ENCODE measurements around the gene PSTPIP1. TPM values are rescaled to one million over a fixed set of nuclear protein-coding genes. Genes with fewer than 3 reads are reported as not detected.

The PSTPIP1 gene
- total and polyA plus RNA-seq, 7 donors: 2.1 to 14.3 (median 7.4) TPM

DNA sequence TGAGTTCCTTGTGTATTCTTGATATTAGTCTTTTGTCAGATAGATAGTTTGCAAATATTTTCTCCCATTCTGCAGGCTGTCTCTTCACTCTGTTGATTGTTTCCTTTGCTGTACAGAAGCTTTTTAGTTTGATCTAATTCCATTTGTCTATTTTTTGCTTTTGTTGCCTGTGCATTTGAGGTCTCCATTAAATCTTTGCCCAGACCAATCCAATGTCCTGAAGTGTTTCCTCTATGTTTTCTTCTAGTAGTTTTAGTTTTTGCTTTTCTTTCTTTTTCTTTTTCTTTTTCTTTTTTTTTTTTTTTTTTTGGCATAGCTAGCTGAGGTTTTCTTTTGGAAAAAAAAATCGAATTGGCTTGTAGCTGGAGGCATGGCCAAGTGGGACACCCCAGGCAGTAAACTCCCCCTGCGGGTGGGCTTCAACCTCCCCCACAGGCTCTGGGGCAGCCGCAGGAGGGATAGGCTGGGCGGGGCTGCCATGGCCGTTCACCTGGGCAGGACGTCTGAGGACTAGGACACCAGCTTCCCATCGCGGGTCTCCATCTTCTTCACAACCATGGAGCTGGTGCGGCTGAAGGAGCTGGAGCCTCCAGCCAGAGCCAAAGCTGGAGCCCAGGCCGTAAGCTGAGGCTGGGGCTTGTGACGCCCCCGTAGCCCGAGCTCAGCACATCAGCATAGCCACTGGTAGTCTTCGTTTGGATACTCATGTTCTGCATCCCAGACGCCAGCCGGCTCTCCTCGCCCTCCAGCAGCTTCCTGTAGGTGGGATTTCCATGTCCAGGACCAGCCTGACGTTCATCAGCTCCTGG is 16.2 kb upstream of the PSTPIP1 start:
- Histone ChIP-seq H3K27me3 (no peaks in the 10 kb centered on the region), H3K27ac (no peak overlapping the region), H3K9me3 (no peaks in the 10 kb centered on the region), H3K4me1 (peaks cover 0 to 6% (median 0%) of the 10 kb centered on the region in 4 donors), H3K4me3 (no peak overlapping the region), H3K36me3 (no peaks in the 10 kb centered on the region)
- DNase-seq: no peak
- WGBS, 2 donors: 93 to 95% methylated on average over 18 of the region's 18 CpGs
- intact Hi-C loops (cut with DNase I): no loop called here
- no peak for TF ChIP-seq POLR2AphosphoS5 (IDR thresholded peaks at IDR 0.05)

- Histone ChIP-seq H3K36me3 (no peaks in the 10 kb centered on the region), H3K4me3 (no peak overlapping the region), H3K27me3 (no peaks in the 10 kb centered on the region), H3K27ac (no peak overlapping the region), H3K4me1 (peaks cover 0 to 4% (median 0%) of the 10 kb centered on the region in 4 donors), H3K9me3 (no peaks in the 10 kb centered on the region)
- intact Hi-C loops (cut with DNase I): no loop called here
- TF ChIP-seq EP300 (IDR thresholded peaks at IDR 0.05) (no peak), CTCF (IDR thresholded peaks at IDR 0.05) (no peak), POLR2A (IDR thresholded peaks at IDR 0.05) (no peak), POLR2AphosphoS5 (IDR thresholded peaks at IDR 0.05) (no peak)
- DNase-seq: no peak
- 93% methylated on average over 23 of the region's 23 CpGs for WGBS, 2 donors
Observed at GRCh38 chr15:76979331-76979925, 15.5 kb upstream of the PSTPIP1 start.

DNA sequence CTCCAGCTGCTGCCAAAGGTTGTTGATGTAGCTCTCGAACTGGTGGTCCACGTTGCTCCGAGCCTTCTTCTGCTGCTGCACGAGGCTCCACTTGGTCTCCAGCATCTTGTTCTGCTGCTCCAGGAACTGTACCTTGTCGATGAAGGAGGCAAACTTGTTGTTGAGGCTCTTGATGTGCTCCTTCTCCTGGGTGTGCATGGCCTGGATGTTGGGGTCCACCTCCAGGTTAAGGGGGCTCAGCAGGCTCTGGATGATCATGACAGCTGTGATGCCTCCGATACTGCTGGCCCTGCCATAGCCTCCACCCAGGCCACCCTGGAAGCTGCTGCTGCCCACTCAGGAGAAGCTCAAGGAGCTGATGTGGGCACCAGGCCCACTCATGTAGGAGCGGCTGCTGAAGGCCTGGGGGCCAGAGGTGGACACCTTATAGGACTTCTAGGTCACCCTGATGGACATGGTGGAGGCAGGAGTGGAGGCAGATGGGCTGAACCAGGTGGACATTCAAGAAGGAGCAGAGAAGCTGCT is 14.9 kb upstream of the PSTPIP1 start:
- Histone ChIP-seq H3K4me1 (no peaks in the 10 kb centered on the region), H3K36me3 (no peaks in the 10 kb centered on the region), H3K9me3 (no peaks in the 10 kb centered on the region), H3K27me3 (no peaks in the 10 kb centered on the region), H3K4me3 (no peak overlapping the region), H3K27ac (no peak overlapping the region)
- DNase-seq: no peak
- intact Hi-C loops (cut with DNase I): no loop called here
- WGBS, 2 donors: 87 to 88% methylated on average over 7 of the region's 7 CpGs
- TF ChIP-seq POLR2A (IDR thresholded peaks at IDR 0.05) (no peak), EP300 (IDR thresholded peaks at IDR 0.05) (no peak), CTCF (IDR thresholded peaks at IDR 0.05) (no peak), POLR2AphosphoS5 (IDR thresholded peaks at IDR 0.05) (no peak)

DNA sequence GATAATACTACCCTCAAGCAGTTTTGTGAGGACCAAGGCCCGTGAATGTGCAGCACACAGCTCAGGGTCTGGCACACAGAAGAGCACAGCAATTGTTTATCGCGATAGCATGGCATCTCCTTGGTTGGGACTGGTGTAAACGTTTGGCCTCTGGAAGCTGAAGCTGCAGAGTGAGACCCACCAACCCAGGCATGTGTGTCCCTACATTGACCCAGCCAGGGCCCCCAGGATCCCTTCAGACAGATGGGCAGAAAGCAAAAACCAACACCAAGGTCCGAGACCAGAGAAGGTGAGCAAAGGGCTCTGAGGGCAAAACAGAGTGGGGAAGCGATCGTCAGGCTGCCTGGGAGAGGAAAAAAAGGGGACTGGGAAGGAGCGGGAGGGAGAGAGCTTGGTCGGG is 12.6 kb upstream of the PSTPIP1 start:
- intact Hi-C loops (cut with DNase I): no loop called here
- no peak overlapping the region for H3K27ac ChIP-seq
- H3K9me3 ChIP-seq: no peaks in the 10 kb centered on the region
- TF ChIP-seq CTCF (IDR thresholded peaks at IDR 0.05): no peak
- TF ChIP-seq POLR2A (IDR thresholded peaks at IDR 0.05): no peak
- no peak for TF ChIP-seq EP300 (IDR thresholded peaks at IDR 0.05)
- TF ChIP-seq POLR2AphosphoS5 (IDR thresholded peaks at IDR 0.05): no peak
- no peaks in the 10 kb centered on the region for H3K27me3 ChIP-seq
- H3K4me3 ChIP-seq: no peak overlapping the region
- WGBS, 2 donors: 92% methylated on average over 9 of the region's 9 CpGs
- no peaks in the 10 kb centered on the region for H3K36me3 ChIP-seq
- no peaks in the 10 kb centered on the region for H3K4me1 ChIP-seq
- DNase-seq: no peak

DNA sequence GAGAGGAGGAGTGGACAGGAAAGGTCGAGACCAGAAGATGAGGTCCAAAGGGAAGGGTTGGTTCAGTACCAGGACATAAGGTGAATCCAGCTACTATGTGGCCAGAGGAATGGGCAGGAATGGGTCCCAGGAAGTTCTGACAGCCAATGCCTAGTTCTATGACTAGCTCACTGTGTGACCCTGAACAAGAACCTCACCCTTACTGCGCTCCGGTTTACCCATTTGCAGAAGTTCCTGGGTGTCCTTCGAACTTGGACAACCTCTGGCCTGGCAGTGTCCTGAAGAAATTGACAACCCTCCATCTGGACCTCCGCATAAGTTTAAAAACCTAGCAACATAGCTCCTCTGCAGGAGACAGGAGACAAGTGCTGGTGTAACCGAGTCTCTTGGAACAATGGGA is 12.2 kb upstream of the PSTPIP1 start:
- H3K36me3 ChIP-seq: no peaks in the 10 kb centered on the region
- no peak overlapping the region for H3K27ac ChIP-seq
- H3K9me3 ChIP-seq: no peaks in the 10 kb centered on the region
- TF ChIP-seq POLR2A (IDR thresholded peaks at IDR 0.05): no peak
- TF ChIP-seq POLR2AphosphoS5 (IDR thresholded peaks at IDR 0.05): no peak
- TF ChIP-seq EP300 (IDR thresholded peaks at IDR 0.05): no peak
- TF ChIP-seq CTCF (IDR thresholded peaks at IDR 0.05): no peak
- no peaks in the 10 kb centered on the region for H3K27me3 ChIP-seq
- no peak for DNase-seq
- intact Hi-C loops (cut with DNase I): no loop called here
- H3K4me1 ChIP-seq: no peaks in the 10 kb centered on the region
- no peak overlapping the region for H3K4me3 ChIP-seq
- WGBS, 2 donors: 89 to 90% methylated on average over 6 of the region's 6 CpGs

Data from sigmoid colon (tissue), 7 donors.